HG03280 (cell line): ENCODE measurements around the gene PPP1R37.

ENCODE experiments used
- ATAC-seq: cut with Tn5 transposase; IDR thresholded peaks from one replicate; pipeline ENCODE4 v1.9.1; 2021; ENCODE audit warnings: mild to moderate bottlenecking, moderate library complexity; ENCODE audit not compliant: unreplicated experiment

The PPP1R37 gene

DNA sequence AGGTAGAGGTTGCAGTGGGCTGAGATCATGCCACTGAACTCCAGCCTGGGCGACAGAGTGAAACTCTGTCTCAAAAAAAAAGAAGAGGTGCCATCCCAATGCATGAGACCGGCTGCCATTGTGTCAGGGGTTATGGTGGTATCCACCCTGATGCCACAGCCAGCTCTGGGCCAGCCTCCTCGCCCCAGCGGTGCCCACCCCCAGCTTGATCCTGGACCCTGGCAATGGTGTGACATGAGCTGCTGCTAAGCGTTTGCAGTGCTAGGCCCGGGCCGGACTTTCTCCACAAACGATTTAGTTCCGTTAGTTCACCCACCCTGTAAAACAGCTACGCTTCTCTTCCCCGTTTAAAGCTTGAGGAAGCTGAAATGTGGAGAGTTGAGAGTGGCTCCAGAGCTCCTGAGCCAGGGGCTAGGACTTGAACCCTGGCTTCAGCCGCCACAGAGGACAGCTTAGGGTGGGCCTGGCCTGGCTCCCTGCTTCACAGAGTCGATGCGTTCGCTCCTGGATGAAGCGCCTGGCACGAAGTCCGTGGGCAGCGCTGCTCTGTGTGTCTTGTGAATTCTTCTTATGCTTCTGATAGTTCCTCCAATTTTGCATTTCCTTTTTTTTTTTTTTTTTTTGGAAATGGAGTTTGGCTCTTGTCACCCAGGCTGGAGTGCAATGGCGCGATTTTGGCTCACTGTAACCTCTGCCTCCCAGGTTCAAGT lies 42.4 kb downstream of the PPP1R37 start:
- ATAC-seq: no peak

- no peak for ATAC-seq
Observed at GRCh38 chr19:45136507-45137178, 43.7 kb downstream of the PPP1R37 start.

GRCh38 chr19:45137179-45137761 lies 44.3 kb downstream of the PPP1R37 start:
- ATAC-seq: peak; percentile 81

DNA sequence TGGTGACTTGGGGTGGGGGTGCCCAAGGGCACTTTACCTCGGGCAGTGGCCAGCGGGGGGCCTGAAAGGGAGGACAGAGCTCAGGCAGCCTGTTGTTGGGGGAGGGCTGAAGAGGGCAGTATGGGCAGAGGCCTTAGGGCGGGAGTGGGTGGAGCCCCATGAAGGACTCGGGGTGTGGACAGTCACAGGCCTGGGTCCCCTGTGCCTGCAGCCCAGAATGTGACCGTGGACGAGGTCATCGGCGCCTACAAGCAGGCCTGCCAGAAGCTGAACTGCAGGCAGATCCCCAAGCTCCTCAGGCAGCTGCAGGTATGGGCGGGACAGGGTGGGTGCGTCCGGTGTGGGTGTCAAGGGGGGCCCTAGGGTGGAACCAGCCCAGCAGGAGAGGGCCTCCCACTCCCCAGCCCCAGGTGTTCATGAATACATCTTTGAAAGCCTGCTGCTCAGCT lies 45.3 kb downstream of the PPP1R37 start:
- no peak for ATAC-seq

- ATAC-seq: no peak
Observed at GRCh38 chr19:45139286-45140143, 46.5 kb downstream of the PPP1R37 start.

GRCh38 chr19:45140144-45140503 lies 47.1 kb downstream of the PPP1R37 start:
- no peak for ATAC-seq

DNA sequence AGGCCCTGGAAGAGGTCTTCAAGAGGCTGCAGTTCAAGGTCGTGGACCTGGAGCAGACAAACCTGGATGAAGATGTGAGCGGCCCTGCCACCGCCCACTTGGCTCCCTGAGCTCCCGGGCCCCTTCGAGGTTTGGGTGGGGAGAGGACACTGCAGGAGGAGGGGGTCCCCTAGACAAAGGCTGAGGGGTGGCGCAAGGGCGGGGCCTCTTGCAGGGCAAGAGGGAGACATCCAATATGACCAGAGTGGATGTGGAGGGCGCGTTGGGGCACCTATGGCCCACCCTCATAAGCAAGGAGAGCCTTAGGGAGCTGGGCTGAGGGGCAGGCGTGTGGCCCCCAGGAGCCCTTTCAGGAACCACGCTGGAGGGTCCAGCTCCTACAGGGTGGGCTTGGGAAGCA lies 47.6 kb downstream of the PPP1R37 start:
- ATAC-seq: no peak

DNA sequence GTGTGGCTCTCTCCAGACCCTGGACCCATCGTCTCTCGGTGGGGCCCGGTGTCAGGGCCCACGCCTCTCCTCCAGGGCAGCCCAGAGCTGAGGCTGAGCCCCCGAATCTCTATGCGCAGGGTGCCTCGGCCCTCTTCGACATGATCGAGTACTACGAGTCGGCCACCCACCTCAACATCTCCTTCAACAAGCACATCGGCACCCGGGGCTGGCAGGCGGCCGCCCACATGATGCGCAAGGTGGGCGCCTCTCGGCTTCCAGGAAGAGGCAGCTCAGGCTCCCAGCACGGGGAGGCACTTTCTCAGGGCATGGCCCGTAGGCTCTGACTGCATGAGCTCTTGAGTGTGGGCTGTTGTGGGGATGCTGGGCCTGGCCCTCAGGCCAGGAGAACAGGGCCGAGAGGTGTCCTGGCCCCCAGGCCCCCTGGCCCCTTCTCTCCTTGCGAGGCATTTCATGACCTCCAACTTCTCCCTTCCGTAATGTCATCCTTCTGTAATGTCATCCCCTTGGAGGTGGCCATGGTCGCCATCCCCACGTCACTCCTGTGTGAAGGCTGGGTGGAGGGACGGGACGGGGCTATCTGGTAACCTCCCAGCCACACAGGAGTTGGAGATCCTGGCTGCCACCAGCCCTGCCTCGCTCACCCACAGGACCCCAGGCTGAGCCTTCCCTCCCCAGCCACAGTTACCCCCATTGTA lies 48.4 kb downstream of the PPP1R37 start:
- no peak for ATAC-seq

- ATAC-seq: no peak
Observed at GRCh38 chr19:45142016-45142725, 49.2 kb downstream of the PPP1R37 start.

- ATAC-seq: no peak
Observed at GRCh38 chr19:45142726-45143110, 49.7 kb downstream of the PPP1R37 start.

- no peak for ATAC-seq
Observed at GRCh38 chr19:45144431-45145269, 51.7 kb downstream of the PPP1R37 start.

GRCh38 chr19:45145270-45146189 lies 52.6 kb downstream of the PPP1R37 start:
- no peak for ATAC-seq

DNA sequence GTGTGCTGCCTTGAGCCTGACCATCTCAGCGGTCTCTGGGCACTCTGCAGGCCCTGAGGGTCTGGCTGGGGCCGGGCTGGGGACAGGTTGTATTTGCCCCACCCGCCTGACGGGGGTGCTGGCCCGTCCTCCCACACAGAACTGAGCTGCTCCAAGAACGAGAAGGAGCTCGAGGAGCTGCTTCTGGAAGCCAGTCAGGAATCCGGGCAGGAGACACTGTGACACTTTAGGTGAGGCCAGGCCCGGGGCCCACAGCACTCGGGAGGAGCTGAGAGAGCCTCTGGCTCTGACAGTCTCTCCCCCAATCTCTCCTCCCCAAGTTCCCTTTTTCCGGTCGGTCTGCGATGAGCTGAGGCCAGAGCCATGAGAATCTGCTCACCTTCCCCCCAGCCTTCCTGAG lies 53.3 kb downstream of the PPP1R37 start:
- ATAC-seq: no peak

GRCh38 chr19:45146741-45147205 lies 53.8 kb downstream of the PPP1R37 start:
- no peak for ATAC-seq

- ATAC-seq: no peak
Observed at GRCh38 chr19:45147835-45148676, 55.1 kb downstream of the PPP1R37 start.

DNA sequence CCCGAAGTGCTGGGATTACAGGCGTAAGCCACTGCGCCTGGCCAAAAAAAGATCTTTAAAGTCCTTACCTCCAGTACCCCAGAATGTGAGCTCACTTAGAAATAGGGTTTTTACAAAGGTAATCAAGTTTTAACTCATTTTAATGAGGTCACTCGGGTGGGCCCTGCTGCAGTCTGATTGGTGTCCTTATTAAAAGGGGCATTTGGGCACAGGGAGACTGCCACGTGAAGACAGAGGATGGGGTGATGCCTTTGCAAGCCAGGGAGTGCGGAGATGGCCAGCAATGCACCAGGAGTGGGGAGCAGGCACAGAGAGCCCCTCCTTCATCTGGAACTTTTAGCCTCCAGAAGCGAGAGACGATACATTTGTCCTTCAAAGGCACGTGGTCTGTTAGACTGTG lies 56.1 kb downstream of the PPP1R37 start:
- ATAC-seq: no peak

- ATAC-seq: no peak
Observed at GRCh38 chr19:45150180-45150579, 57.2 kb downstream of the PPP1R37 start.
